ENCODE results near the gene ADAMTSL5. TPM values are rescaled to one million over a fixed set of nuclear protein-coding genes. Genes with fewer than 3 reads are reported as not detected.
A peak's percentile ranks its signal among the peaks of the same experiment; 100 is the strongest.

Gene ADAMTSL5
- total and polyA plus RNA-seq, 2 donors (not counting 1 experiment from before 2014, with no cell fraction given), result 3.1 to 4.7 TPM

GRCh38 chr19:1513499-1514294 lies 878 bp upstream of the ADAMTSL5 start:
- Histone ChIP-seq H2AFZ (ENCODE audit: low read length) (no peak overlapping the region), H3K9me3 (ENCODE audit: control insufficient read depth, insufficient read depth, low read depth, low read length) (no peaks in the 10 kb centered on the region), H3K4me3 (replicated peaks in 1 of 4; ENCODE audit: control extremely low read depth in 1 of 4, insufficient read depth in 1 of 4, low read depth in 3 of 4, low read length in 4 of 4) (peak overlapping the region in 3 of 4 experiments; percentile 12 to 67 (median 58)), H3K79me2 (ENCODE audit: control insufficient read depth, insufficient read depth, low read length) (no peaks in the 10 kb centered on the region), H3K4me1 (ENCODE audit: control insufficient read depth, extremely low read depth, insufficient read depth, low read length) (no peaks in the 10 kb centered on the region), H3K27me3 (ENCODE audit: control insufficient read depth, insufficient read depth, low read length) (peaks cover 3% of the 10 kb centered on the region), H3K9ac (ENCODE audit: insufficient read depth, low read length) (peak overlapping the region; percentile 66), H3K4me2 (ENCODE audit: extremely low read depth, insufficient read depth, low read length) (peak overlapping the region; percentile 51), H4K20me1 (ENCODE audit: control insufficient read depth, extremely low read depth, insufficient read depth, low read length) (no peaks in the 10 kb centered on the region), H3K36me3 (ENCODE audit: control insufficient read depth, insufficient read depth, low read length) (no peaks in the 10 kb centered on the region), H3K27ac (ENCODE audit: insufficient read depth, low read length) (no peak overlapping the region)
- TF ChIP-seq EZH2 (IDR thresholded peaks at IDR 0.05; ENCODE audit: low read length, missing control alignments) (no peak), CTCF (conservative IDR thresholded peaks at IDR 0.05 in 1 of 2, IDR thresholded peaks at IDR 0.05 in 1 of 2; ENCODE audit: low read depth in 1 of 2, low read length in 2 of 2) (peak; percentile 47 to 50)
- peak; percentile 29 to 42 for DNase-seq (ENCODE audit: low read depth in 2 of 2)

GRCh38 chr19:1511318-1512317 lies 1.2 kb downstream of the ADAMTSL5 start:
- H3K9ac ChIP-seq (ENCODE audit: insufficient read depth, low read length), result no peak overlapping the region
- no peaks in the 10 kb centered on the region for H3K79me2 ChIP-seq (ENCODE audit: control insufficient read depth, insufficient read depth, low read length)
- H3K27ac ChIP-seq (ENCODE audit: insufficient read depth, low read length), result no peak overlapping the region
- no peak for DNase-seq (ENCODE audit: low read depth in 2 of 2)
- no peak overlapping the region for H3K4me2 ChIP-seq (ENCODE audit: extremely low read depth, insufficient read depth, low read length)
- H3K4me1 ChIP-seq (ENCODE audit: control insufficient read depth, extremely low read depth, insufficient read depth, low read length), result no peaks in the 10 kb centered on the region
- no peaks in the 10 kb centered on the region for H3K36me3 ChIP-seq (ENCODE audit: control insufficient read depth, insufficient read depth, low read length)
- H3K4me3 ChIP-seq (replicated peaks in 1 of 4; ENCODE audit: control extremely low read depth in 1 of 4, insufficient read depth in 1 of 4, low read depth in 3 of 4, low read length in 4 of 4), result peak overlapping the region in 3 of 4 experiments; percentile 2 to 67 (median 12)
- H4K20me1 ChIP-seq (ENCODE audit: control insufficient read depth, extremely low read depth, insufficient read depth, low read length), result no peaks in the 10 kb centered on the region
- H3K27me3 ChIP-seq (ENCODE audit: control insufficient read depth, insufficient read depth, low read length), result no peaks in the 10 kb centered on the region
- no peak overlapping the region for H2AFZ ChIP-seq (ENCODE audit: low read length)
- no peaks in the 10 kb centered on the region for H3K9me3 ChIP-seq (ENCODE audit: control insufficient read depth, insufficient read depth, low read depth, low read length)
- TF ChIP-seq EZH2 (IDR thresholded peaks at IDR 0.05; ENCODE audit: low read length, missing control alignments) (no peak), CTCF (conservative IDR thresholded peaks at IDR 0.05 in 1 of 2, IDR thresholded peaks at IDR 0.05 in 1 of 2; ENCODE audit: low read depth in 1 of 2, low read length in 2 of 2) (no peak)

- H3K4me1 ChIP-seq (ENCODE audit: control insufficient read depth, extremely low read depth, insufficient read depth, low read length), result no peaks in the 10 kb centered on the region
- no peaks in the 10 kb centered on the region for H3K27me3 ChIP-seq (ENCODE audit: control insufficient read depth, insufficient read depth, low read length)
- no peak overlapping the region for H2AFZ ChIP-seq (ENCODE audit: low read length)
- H3K4me2 ChIP-seq (ENCODE audit: extremely low read depth, insufficient read depth, low read length), result no peak overlapping the region
- no peak for DNase-seq (ENCODE audit: low read depth in 2 of 2)
- H3K9ac ChIP-seq (ENCODE audit: insufficient read depth, low read length), result no peak overlapping the region
- no peaks in the 10 kb centered on the region for H3K9me3 ChIP-seq (ENCODE audit: control insufficient read depth, insufficient read depth, low read depth, low read length)
- no peaks in the 10 kb centered on the region for H3K36me3 ChIP-seq (ENCODE audit: control insufficient read depth, insufficient read depth, low read length)
- TF ChIP-seq EZH2 (IDR thresholded peaks at IDR 0.05; ENCODE audit: low read length, missing control alignments), result no peak
- TF ChIP-seq CTCF (conservative IDR thresholded peaks at IDR 0.05 in 1 of 2, IDR thresholded peaks at IDR 0.05 in 1 of 2; ENCODE audit: low read depth in 1 of 2, low read length in 2 of 2), result no peak
- H3K27ac ChIP-seq (ENCODE audit: insufficient read depth, low read length), result no peak overlapping the region
- H3K79me2 ChIP-seq (ENCODE audit: control insufficient read depth, insufficient read depth, low read length), result no peaks in the 10 kb centered on the region
- H3K4me3 ChIP-seq (replicated peaks in 1 of 4; ENCODE audit: control extremely low read depth in 1 of 4, insufficient read depth in 1 of 4, low read depth in 3 of 4, low read length in 4 of 4), result no peak overlapping the region
- no peaks in the 10 kb centered on the region for H4K20me1 ChIP-seq (ENCODE audit: control insufficient read depth, extremely low read depth, insufficient read depth, low read length)
These were observed 2.0 kb downstream of the ADAMTSL5 start for GRCh38 chr19:1510807-1511206.

Data from fibroblast of lung (primary cell).